ENCODE measurements around the gene THOC5. TPM values are rescaled to one million over a fixed set of nuclear protein-coding genes. Genes with fewer than 3 reads are reported as not detected.
A peak's percentile ranks its signal among the peaks of the same experiment; 100 is the strongest.

THOC5 gene
- total and polyA plus RNA-seq, 12 donors, result 32.0 to 77.9 (median 39.0) TPM

DNA sequence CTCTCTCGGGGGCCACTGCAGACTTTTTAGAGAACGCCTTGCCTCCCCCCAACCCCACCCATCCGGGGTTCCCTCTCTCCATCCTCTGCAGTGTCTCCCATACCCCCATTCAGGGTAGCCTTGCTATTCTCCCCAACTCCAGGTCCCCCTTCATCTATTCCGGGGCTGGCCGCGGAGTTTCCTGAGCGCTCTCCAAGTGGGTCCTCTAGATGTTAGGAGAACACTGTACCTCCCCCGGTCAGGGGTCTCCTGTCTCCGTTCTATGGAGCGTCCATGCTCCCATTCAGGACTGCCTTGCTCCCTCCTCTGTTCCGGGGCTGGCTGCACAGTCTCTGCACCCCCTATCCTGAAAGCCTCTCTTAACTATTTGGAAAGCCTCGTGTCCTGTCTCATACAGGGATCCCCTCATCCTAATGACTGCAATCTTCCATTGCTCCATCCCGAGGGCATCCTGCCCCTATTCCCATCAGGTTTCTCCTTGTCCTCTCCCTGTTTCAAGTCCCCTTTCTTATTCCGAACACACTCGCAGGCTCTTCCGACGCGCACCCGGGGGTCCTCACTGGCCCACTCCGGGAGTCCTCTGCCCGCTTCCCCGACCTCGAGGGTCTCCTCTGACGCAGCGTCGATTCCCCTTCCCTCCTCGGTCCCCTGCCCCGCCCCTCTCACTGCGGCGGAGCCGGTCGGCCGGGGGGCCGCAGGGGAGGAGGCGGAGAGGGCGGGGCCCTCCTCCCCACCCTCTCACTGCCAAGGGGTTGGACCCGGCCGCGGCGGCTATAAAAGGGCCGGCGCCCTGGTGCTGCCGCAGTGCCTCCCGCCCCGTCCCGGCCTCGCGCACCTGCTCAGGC lies 73.9 kb downstream of the THOC5 start, which contains the start of gene NEFH:
NEFH (plus strand) TSS at position 802 of the 845 bp plus-strand sequence. CDS start 45 bp downstream, outside the sequence.
- H3K27me3 ChIP-seq, result peaks cover 19 to 86% (median 70%) of the 10 kb centered on the region in 7 donors
- no peaks in the 10 kb centered on the region for H3K36me3 ChIP-seq
- intact Hi-C loops (cut with DNase I), result no loop called here
- WGBS, 2 donors, result 6% methylated on average over 48 of the region's 48 CpGs
- H3K4me1 ChIP-seq, result peaks cover 2 to 27% (median 14%) of the 10 kb centered on the region in 9 donors
- H3K4me3 ChIP-seq, result peak within 1 kb of the TSS in 9 of 10 donors; percentile 4 to 37 (median 22)
- H3K27ac ChIP-seq, result no peak within 1 kb of the TSS
- no peak for DNase-seq
- no peaks in the 10 kb centered on the region for H3K9me3 ChIP-seq
- ATAC-seq, result no peak
- TF ChIP-seq, protein P1, sequence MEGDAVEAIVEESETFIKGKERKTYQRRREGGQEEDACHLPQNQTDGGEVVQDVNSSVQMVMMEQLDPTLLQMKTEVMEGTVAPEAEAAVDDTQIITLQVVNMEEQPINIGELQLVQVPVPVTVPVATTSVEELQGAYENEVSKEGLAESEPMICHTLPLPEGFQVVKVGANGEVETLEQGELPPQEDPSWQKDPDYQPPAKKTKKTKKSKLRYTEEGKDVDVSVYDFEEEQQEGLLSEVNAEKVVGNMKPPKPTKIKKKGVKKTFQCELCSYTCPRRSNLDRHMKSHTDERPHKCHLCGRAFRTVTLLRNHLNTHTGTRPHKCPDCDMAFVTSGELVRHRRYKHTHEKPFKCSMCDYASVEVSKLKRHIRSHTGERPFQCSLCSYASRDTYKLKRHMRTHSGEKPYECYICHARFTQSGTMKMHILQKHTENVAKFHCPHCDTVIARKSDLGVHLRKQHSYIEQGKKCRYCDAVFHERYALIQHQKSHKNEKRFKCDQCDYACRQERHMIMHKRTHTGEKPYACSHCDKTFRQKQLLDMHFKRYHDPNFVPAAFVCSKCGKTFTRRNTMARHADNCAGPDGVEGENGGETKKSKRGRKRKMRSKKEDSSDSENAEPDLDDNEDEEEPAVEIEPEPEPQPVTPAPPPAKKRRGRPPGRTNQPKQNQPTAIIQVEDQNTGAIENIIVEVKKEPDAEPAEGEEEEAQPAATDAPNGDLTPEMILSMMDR (IDR thresholded peaks at IDR 0.05), result no peak

DNA sequence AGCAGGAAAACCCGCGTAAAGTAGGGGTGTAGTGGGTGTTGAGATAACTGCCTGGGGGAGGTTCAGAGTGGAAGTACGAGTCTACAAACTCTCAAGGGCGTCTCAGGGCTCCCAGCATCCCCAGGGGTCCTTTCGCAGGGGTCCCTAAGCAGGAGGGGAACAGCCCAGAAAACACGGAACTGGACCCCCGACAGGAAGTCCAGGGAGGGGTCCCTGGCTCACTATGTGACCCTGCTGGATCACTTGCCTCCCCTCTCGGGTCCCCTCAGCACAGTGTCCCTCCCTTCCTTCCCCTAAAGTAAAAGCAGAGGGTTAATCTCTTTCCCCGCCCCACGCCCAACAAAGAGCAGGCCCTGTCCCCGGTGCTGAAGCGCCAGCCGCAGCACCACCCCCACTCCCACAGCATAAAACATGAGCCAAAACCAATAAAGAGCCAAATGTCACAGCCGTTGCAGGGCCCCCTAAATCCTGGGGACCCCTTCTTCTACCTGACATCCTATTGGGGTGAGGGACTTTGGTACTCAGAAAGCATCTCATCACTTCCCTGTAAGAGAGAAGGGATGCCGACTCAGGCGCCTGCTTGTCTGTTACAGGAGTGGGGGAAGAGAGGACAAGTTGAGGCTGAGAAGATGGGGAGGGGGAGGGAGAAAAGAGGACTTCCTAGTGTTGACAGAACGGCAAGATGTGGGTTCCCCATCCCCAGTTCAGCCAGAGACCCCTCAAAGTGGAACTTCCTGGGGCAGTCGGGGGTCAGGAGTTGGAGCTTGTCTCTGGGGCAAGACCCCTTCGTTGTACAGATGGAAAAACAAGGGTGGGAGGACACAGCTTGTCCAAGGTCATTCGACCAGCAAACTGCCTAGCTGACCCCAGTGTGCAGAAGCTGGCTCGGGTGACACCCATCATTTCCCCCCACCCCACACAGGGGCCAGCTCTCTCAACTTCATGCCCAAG lies 75.0 kb downstream of the THOC5 start:
- intact Hi-C loops (cut with DNase I), result no loop called here
- WGBS, 2 donors, result 8 to 10% methylated on average over 21 of the region's 21 CpGs
- Histone ChIP-seq H3K9me3 (no peaks in the 10 kb centered on the region), H3K27me3 (peaks cover 19 to 97% (median 80%) of the 10 kb centered on the region in 7 donors), H3K27ac (no peak overlapping the region), H3K4me1 (peaks cover 2 to 27% (median 14%) of the 10 kb centered on the region in 9 donors), H3K4me3 (peak overlapping the region in 1 of 10 donors; percentile 14), H3K36me3 (no peaks in the 10 kb centered on the region)
- DNase-seq (no peak), ATAC-seq (peak in 5 of 8 donors; percentile 27 to 58 (median 47))
- TF ChIP-seq, protein P1 (IDR thresholded peaks at IDR 0.05), result no peak

DNA sequence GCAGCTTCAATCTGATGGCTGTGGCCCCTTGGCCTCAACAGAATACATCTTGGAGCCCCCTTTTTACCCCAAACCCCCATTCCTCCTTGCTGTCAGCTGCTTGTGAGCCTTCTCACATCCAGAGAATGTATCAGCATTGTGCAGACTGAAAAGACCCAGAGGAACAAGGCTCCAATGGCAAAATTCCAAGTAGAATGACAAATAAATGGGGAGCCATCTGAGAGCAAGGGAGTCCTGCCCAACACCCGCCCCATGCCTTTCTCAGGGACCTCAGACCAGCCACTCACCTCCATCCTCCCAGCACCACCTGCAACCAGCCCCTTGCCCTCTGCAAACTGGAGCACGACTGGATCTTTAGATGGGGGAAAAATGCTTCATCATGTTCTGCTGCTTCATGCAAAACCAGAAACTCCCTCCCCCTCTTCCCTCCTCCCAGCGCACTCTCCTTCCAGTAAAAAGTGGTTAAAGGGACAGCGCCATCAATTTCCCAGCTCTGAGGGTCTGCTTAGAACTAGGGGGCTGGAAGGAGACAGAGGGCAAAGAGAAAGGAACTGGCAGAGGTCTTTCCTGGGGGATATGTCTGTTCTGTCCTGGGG lies 75.7 kb downstream of the THOC5 start:
- no peaks in the 10 kb centered on the region for H3K36me3 ChIP-seq
- H3K4me3 ChIP-seq, result peak overlapping the region in 1 of 10 donors; percentile 14
- TF ChIP-seq, protein P1 (IDR thresholded peaks at IDR 0.05), result no peak
- H3K4me1 ChIP-seq, result peaks cover 2 to 27% (median 14%) of the 10 kb centered on the region in 9 donors
- WGBS, 2 donors, result 18 to 22% methylated on average over 4 of the region's 4 CpGs
- no peak for ATAC-seq
- H3K27me3 ChIP-seq, result peaks cover 19 to 96% (median 74%) of the 10 kb centered on the region in 7 donors
- intact Hi-C loops (cut with DNase I), result no loop called here
- no peak for DNase-seq
- no peak overlapping the region for H3K27ac ChIP-seq
- H3K9me3 ChIP-seq, result no peaks in the 10 kb centered on the region

DNA sequence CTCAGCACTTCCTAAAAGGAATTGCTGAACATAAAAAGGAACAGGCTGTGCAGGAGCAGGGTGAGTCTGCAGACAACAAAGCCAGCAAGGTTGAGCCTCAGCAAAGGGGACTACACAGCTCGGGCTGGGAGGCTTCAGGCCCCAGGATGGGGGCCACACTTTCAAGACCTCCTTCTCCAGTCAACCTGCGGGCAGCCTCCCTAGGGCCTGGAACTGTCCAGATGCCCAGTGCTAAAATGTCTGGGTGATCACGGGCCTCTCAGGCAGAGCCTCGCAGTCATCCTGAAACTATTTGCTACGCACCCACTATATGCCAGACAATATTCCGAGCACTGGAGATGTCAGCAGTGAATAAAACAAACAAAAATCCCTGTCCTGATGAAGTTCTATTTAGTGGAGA lies 77.4 kb downstream of the THOC5 start:
- peaks cover 13 to 95% (median 60%) of the 10 kb centered on the region in 7 donors for H3K27me3 ChIP-seq
- DNase-seq (no peak), ATAC-seq (no peak)
- H3K4me3 ChIP-seq, result no peak overlapping the region
- H3K4me1 ChIP-seq, result peaks cover 1 to 24% (median 14%) of the 10 kb centered on the region in 9 donors
- no peaks in the 10 kb centered on the region for H3K36me3 ChIP-seq
- H3K27ac ChIP-seq, result no peak overlapping the region
- H3K9me3 ChIP-seq, result no peaks in the 10 kb centered on the region
- TF ChIP-seq, protein P1 (IDR thresholded peaks at IDR 0.05), result no peak
- intact Hi-C loops (cut with DNase I), result no loop called here
- WGBS, 2 donors, result 35 to 52% methylated on average over 6 of the region's 6 CpGs
